A549 (cell line): ENCODE data around the gene MEP1B. TPM values are rescaled to one million over a fixed set of nuclear protein-coding genes. Genes with fewer than 3 reads are reported as not detected.

Experiments
- ATAC-seq, 2 experiments: fragments of 200-7000 bp in 1 of 2; fragments of >200 bp in 1 of 2; cut with Nextera tagmentation in 1 of 2; cut with Tn5 transposase in 1 of 2; 3 replicates each; pipeline versions ENCODE4 v1.8.0 to v1.9.1; 2018 to 2020; ENCODE audit warnings: mild to moderate bottlenecking in 1 of 2, moderate library complexity in 1 of 2
- CTCF ChIA-PET: fragments of 300-600 bp; sonication (Branson Sonifier 250); formaldehyde crosslinking; extraction: SDS; loops from one replicate; lab custom pipeline; 2021; ENCODE audit warnings: antibody characterized with exemption, inconsistent platforms; lab: Yijun Ruan, JAX
- POLR2A ChIA-PET: fragments of 350-600 bp; formaldehyde crosslinking; extraction: SDS; loops from one replicate; lab custom pipeline; 2021; ENCODE audit warnings: antibody characterized with exemption, inconsistent platforms; lab: Yijun Ruan, JAX
- DNase-seq, 2 experiments: peaks; one replicate each; pipeline versions ENCODE4 v3.0.0 to v3.0.0-alpha.2; 2011 to 2016; ENCODE audit warnings: low read depth in 1 of 2, low spot score in 1 of 2
- FAIRE-seq: peaks from 2 replicates; lab custom pipeline; 2011; peaks lifted over from hg19 to GRCh38; lab: Jason Lieb, UNC
- H3K27ac ChIP-seq, 2 experiments: fragments of >200 bp; sonication (Bioruptor Twin); formaldehyde crosslinking; 3 replicates each; pipeline ENCODE4 v1.5.1; 2016 to 2017
- H3K4me1 ChIP-seq: fragments of >200 bp; sonication (Bioruptor Twin); formaldehyde crosslinking; 3 replicates; pipeline ENCODE4 v1.6.1; 2016
- H3K4me2 ChIP-seq: fragments of >200 bp; sonication (Bioruptor Twin); formaldehyde crosslinking; 3 replicates; pipeline ENCODE4 v1.6.1; 2016
- H3K4me3 ChIP-seq: fragments of >200 bp; sonication (Bioruptor Twin); formaldehyde crosslinking; 3 replicates; pipeline ENCODE4 v1.5.1; 2016
- H3K9me3 ChIP-seq: fragments of >200 bp; sonication (Bioruptor Twin); formaldehyde crosslinking; 3 replicates; pipeline ENCODE4 v1.6.1; 2016
- CBX2 ChIP-seq: fragments of 200-600 bp; sonication (generic); IDR thresholded peaks from 2 replicates; pipeline ENCODE4 v1.6.1; 2016; ENCODE audit warnings: low read depth, mild to moderate bottlenecking, borderline replicate concordance
- CEBPB ChIP-seq, 2 experiments: fragments of >200 bp in 1 of 2; sonication (Bioruptor Twin) in 1 of 2; formaldehyde crosslinking in 1 of 2; IDR thresholded peaks; 2 replicates each; pipeline ENCODE4 v1.6.1; 2012 to 2016
- E2F6 ChIP-seq: IDR thresholded peaks from 2 replicates; pipeline ENCODE4 v1.6.1; 2012; ENCODE audit warnings: low read depth, borderline replicate concordance
- EHF ChIP-seq: fragments of 250-450 bp; sonication (Bioruptor Pico); IDR thresholded peaks from 2 replicates; pipeline ENCODE4 v1.5.0; 2020; ENCODE audit warnings: mild to moderate bottlenecking
- EHMT2 ChIP-seq: fragments of 200-600 bp; sonication (generic); IDR thresholded peaks from 2 replicates; pipeline ENCODE4 v1.6.1; 2016; ENCODE audit warnings: antibody characterized with exemption, low read depth, mild to moderate bottlenecking, moderate library complexity
- EP300 ChIP-seq, 2 experiments: fragments of >200 bp; sonication (Bioruptor Twin); formaldehyde crosslinking; IDR thresholded peaks; 2 replicates in 1 of 2; 3 replicates in 1 of 2; pipeline ENCODE4 v1.6.1; 2016 to 2017
- FOSB ChIP-seq: fragments of 250-450 bp; sonication (Bioruptor Pico); IDR thresholded peaks from 2 replicates; pipeline ENCODE4 v1.5.0; 2020; ENCODE audit warnings: mild to moderate bottlenecking, moderate library complexity
- GATA3 ChIP-seq: IDR thresholded peaks from 2 replicates; pipeline ENCODE4 v1.6.1; 2012; ENCODE audit warnings: borderline replicate concordance
- HEYL ChIP-seq: fragments of 250-450 bp; sonication (Bioruptor Pico); IDR thresholded peaks from 2 replicates; pipeline ENCODE4 v1.8.0; 2021; ENCODE audit warnings: mild to moderate bottlenecking, moderate library complexity
- HOXB5 ChIP-seq: fragments of 250-450 bp; sonication (Bioruptor Pico); IDR thresholded peaks from 2 replicates; pipeline ENCODE4 v1.5.0; 2020; ENCODE audit warnings: mild to moderate bottlenecking, moderate library complexity
- JUNB ChIP-seq: fragments of >200 bp; sonication (Bioruptor Twin); formaldehyde crosslinking; IDR thresholded peaks from 2 replicates; pipeline ENCODE4 v1.6.1; 2016
- KDM1A ChIP-seq: fragments of 200-600 bp; sonication (generic); IDR thresholded peaks from 2 replicates; pipeline ENCODE4 v1.6.1; 2016; ENCODE audit warnings: low read depth, mild to moderate bottlenecking
- MAX ChIP-seq: IDR thresholded peaks from 2 replicates; pipeline ENCODE4 v1.6.1; 2012
- NFE2L2 ChIP-seq: fragments of 150-350 bp; conservative IDR thresholded peaks from 2 replicates; pipeline ENCODE4 v1.6.1; 2014; ENCODE audit warnings: low read length
- POLR2A ChIP-seq: IDR thresholded peaks from 2 replicates; pipeline ENCODE4 v1.6.1; 2012; ENCODE audit warnings: mild to moderate bottlenecking, low read length
- POLR2AphosphoS2 ChIP-seq: conservative IDR thresholded peaks from 2 replicates; pipeline ENCODE4 v1.6.1; 2012; ENCODE audit warnings: low read length, improper control_type of control experiment, inconsistent platforms
- RAD21 ChIP-seq, 2 experiments: fragments of >200 bp in 1 of 2; sonication (Bioruptor Twin) in 1 of 2; formaldehyde crosslinking in 1 of 2; IDR thresholded peaks in 1 of 2; conservative IDR thresholded peaks in 1 of 2; 2 replicates in 1 of 2; 3 replicates in 1 of 2; pipeline ENCODE4 v1.6.1; 2012 to 2018; ENCODE audit warnings: inconsistent platforms in 1 of 2
- RARB ChIP-seq: fragments of 250-450 bp; sonication (Bioruptor Pico); IDR thresholded peaks from 2 replicates; pipeline ENCODE4 v1.8.0; 2021; ENCODE audit warnings: mild to moderate bottlenecking, moderate library complexity
- SREBF2 ChIP-seq: fragments of 450-650 bp; IDR thresholded peaks from 2 replicates; pipeline ENCODE4 v1.6.1; 2014; ENCODE audit warnings: mild to moderate bottlenecking, moderate library complexity
- ZNF302 ChIP-seq: fragments of 250-450 bp; sonication (Bioruptor Pico); IDR thresholded peaks from 2 replicates; pipeline ENCODE4 v1.9.0; 2021; ENCODE audit warnings: inconsistent platforms, mild to moderate bottlenecking, moderate library complexity
- WGBS: methylation state at CpG from one replicate; pipeline ENCODE4 v1.1.6; 2017; ENCODE audit errors: missing lambda C conversion rate; 5-methylcytosine and 5-hydroxymethylcytosine counted together
- polyA plus RNA-seq, 4 experiments: library from polyadenylated mRNA; depleted of rRNA in 3 of 4; stranded (reverse); fragments of >200 nt; fragmentation: RNase III in 1 of 4; extraction: RNeasy Plus Mini Kit Qiagen cat#74134 plus additional on column Dnase treatment in 1 of 4; gene quantifications; 2 replicates in 3 of 4; 3 replicates in 1 of 4; pipeline ENCODE4 v1.2.3, GENCODE V29; 2011 to 2017
- TF ChIP-seq, protein P1 (sequence below): fragments of >200 bp; sonication (Bioruptor Twin); formaldehyde crosslinking; IDR thresholded peaks from 3 replicates; pipeline ENCODE4 v1.6.1; 2016
- TF ChIP-seq, protein P2 (sequence below): fragments of 250-450 bp; sonication (Bioruptor Pico); IDR thresholded peaks from 2 replicates; pipeline ENCODE4 v1.5.0; 2021; ENCODE audit warnings: mild to moderate bottlenecking, moderate library complexity, borderline replicate concordance
- TF ChIP-seq, protein P3 (sequence below): IDR thresholded peaks from 2 replicates; pipeline ENCODE4 v1.6.1; 2012
- TF ChIP-seq, protein P4 (sequence below): fragments of 450-650 bp; IDR thresholded peaks from 2 replicates; pipeline ENCODE4 v1.6.1; 2014; ENCODE audit warnings: antibody characterized with exemption
- TF ChIP-seq, protein P5 (sequence below): fragments of 150-350 bp; IDR thresholded peaks from 2 replicates; pipeline ENCODE4 v1.6.1; 2014; ENCODE audit warnings: low read depth, mild to moderate bottlenecking, low read length
- TF ChIP-seq, protein P6 (sequence below): fragments of >200 bp; sonication (Bioruptor Twin); formaldehyde crosslinking; IDR thresholded peaks from 2 replicates; pipeline ENCODE4 v1.6.1; 2016

MEP1B gene
- polyA plus RNA-seq, 2 of the 4 experiments (the other 2 are of a cell fraction), result 0.04 TPM; not detected in 1

DNA sequence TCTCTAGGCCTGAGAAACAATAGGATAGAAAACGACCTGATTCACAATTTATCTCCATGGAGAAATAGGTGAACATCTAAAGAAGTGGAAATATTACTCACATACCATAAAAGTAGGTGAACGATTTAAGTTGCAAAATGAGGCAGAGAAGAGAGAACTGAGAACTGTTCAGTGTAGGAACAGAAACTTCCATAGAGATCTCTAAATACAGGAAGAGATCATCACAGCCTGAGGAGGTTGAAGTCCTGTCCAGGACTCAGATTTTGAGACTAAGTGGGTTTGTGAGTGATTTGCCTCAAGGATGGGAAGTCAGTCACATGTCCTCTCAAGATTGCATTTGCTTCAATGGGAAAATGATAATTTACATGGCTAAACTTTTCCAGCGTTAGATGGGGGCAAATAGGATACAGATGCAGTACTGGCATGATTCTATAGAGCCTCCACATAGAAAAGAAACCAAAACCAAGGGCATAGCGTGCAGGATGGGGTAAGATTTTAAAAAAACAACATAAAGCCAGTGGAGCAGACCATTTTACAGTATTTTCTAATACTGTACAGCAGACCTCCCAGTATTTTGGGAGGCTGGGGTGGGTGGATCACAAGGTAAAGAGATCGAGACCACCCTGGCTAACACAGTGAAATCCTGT, 68.8 kb downstream of the MEP1B start:
- H3K27ac ChIP-seq, result no peak overlapping the region
- CTCF ChIA-PET, result interaction anchor here (3.7 kb wide), 1 partner anchor 13 kb away, joined by 18 read pairs; no protein-coding TSS in a partner anchor
- DNase-seq (no peak), ATAC-seq (no peak), FAIRE-seq (no peak)
- TF ChIP-seq ZNF302 (CRISPR knock-in tag) (no peak), EP300 (IDR thresholded peaks at IDR 0.05) (no peak), POLR2AphosphoS2 (no peak), HEYL (CRISPR knock-in tag) (no peak), RAD21 (conservative IDR thresholded peaks at IDR 0.05 in 1 of 2, IDR thresholded peaks at IDR 0.05 in 1 of 2) (no peak), EHMT2 (no peak), MAX (no peak), JUNB (no peak), CBX2 (no peak)
- TF ChIP-seq, protein P1, sequence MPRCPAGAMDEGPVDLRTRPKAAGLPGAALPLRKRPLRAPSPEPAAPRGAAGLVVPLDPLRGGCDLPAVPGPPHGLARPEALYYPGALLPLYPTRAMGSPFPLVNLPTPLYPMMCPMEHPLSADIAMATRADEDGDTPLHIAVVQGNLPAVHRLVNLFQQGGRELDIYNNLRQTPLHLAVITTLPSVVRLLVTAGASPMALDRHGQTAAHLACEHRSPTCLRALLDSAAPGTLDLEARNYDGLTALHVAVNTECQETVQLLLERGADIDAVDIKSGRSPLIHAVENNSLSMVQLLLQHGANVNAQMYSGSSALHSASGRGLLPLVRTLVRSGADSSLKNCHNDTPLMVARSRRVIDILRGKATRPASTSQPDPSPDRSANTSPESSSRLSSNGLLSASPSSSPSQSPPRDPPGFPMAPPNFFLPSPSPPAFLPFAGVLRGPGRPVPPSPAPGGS, result no peak
- TF ChIP-seq, protein P2, sequence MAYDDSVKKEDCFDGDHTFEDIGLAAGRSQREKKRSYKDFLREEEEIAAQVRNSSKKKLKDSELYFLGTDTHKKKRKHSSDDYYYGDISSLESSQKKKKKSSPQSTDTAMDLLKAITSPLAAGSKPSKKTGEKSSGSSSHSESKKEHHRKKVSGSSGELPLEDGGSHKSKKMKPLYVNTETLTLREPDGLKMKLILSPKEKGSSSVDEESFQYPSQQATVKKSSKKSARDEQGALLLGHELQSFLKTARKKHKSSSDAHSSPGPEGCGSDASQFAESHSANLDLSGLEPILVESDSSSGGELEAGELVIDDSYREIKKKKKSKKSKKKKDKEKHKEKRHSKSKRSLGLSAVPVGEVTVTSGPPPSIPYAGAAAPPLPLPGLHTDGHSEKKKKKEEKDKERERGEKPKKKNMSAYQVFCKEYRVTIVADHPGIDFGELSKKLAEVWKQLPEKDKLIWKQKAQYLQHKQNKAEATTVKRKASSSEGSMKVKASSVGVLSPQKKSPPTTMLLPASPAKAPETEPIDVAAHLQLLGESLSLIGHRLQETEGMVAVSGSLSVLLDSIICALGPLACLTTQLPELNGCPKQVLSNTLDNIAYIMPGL (CRISPR knock-in tag), result no peak
- WGBS, result 21% methylated on average over 5 of the region's 5 CpGs
- H3K4me1 ChIP-seq, result no peaks in the 10 kb centered on the region
- no peak overlapping the region for H3K4me2 ChIP-seq
- H3K9me3 ChIP-seq, result no peaks in the 10 kb centered on the region
- no peak overlapping the region for H3K4me3 ChIP-seq
- POLR2A ChIA-PET, result no interaction called here

- ChIA-PET POLR2A (no interaction called here), CTCF (interaction anchor here (1.4 to 3.7 kb wide), 2 partner anchors 12 to 211 kb away, joined by 4 to 18 read pairs; partner anchors contain the start of gene GAREM1)
- TF ChIP-seq JUNB (no peak), KDM1A (no peak), E2F6 (no peak), FOSB (CRISPR knock-in tag) (no peak), RARB (CRISPR knock-in tag) (no peak), SREBF2 (no peak), MAX (no peak), POLR2A (no peak), GATA3 (no peak), HOXB5 (CRISPR knock-in tag) (no peak), EHF (CRISPR knock-in tag) (no peak), CEBPB (IDR thresholded peaks at IDR 0.05) (no peak), NFE2L2 (no peak)
- TF ChIP-seq, protein P2 (CRISPR knock-in tag), result no peak
- TF ChIP-seq, protein P3, sequence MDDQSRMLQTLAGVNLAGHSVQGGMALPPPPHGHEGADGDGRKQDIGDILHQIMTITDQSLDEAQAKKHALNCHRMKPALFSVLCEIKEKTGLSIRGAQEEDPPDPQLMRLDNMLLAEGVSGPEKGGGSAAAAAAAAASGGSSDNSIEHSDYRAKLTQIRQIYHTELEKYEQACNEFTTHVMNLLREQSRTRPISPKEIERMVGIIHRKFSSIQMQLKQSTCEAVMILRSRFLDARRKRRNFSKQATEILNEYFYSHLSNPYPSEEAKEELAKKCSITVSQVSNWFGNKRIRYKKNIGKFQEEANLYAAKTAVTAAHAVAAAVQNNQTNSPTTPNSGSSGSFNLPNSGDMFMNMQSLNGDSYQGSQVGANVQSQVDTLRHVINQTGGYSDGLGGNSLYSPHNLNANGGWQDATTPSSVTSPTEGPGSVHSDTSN, result no peak
- TF ChIP-seq, protein P4, sequence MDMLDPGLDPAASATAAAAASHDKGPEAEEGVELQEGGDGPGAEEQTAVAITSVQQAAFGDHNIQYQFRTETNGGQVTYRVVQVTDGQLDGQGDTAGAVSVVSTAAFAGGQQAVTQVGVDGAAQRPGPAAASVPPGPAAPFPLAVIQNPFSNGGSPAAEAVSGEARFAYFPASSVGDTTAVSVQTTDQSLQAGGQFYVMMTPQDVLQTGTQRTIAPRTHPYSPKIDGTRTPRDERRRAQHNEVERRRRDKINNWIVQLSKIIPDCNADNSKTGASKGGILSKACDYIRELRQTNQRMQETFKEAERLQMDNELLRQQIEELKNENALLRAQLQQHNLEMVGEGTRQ, result no peak
- TF ChIP-seq, protein P1, result no peak
- TF ChIP-seq, protein P5, sequence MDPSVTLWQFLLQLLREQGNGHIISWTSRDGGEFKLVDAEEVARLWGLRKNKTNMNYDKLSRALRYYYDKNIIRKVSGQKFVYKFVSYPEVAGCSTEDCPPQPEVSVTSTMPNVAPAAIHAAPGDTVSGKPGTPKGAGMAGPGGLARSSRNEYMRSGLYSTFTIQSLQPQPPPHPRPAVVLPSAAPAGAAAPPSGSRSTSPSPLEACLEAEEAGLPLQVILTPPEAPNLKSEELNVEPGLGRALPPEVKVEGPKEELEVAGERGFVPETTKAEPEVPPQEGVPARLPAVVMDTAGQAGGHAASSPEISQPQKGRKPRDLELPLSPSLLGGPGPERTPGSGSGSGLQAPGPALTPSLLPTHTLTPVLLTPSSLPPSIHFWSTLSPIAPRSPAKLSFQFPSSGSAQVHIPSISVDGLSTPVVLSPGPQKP, result no peak
- TF ChIP-seq, protein P6, sequence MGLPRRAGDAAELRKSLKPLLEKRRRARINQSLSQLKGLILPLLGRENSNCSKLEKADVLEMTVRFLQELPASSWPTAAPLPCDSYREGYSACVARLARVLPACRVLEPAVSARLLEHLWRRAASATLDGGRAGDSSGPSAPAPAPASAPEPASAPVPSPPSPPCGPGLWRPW, result no peak
- WGBS, result 39% methylated on average over 6 of the region's 6 CpGs
- Histone ChIP-seq H3K4me3 (no peak overlapping the region), H3K27ac (no peak overlapping the region), H3K9me3 (no peaks in the 10 kb centered on the region), H3K4me2 (no peak overlapping the region), H3K4me1 (no peaks in the 10 kb centered on the region)
- ATAC-seq (no peak), DNase-seq (no peak), FAIRE-seq (no peak)
Observed at GRCh38 chr18:32259553-32259952, 69.7 kb downstream of the MEP1B start.
